NK-92 (cell line): ENCODE data around the gene GMEB2.

Source experiments
- DNase-seq: peaks from one replicate; lab custom pipeline; 2025; ENCODE audit not compliant: unreplicated experiment; lab: John Stamatoyannopoulos, UW

Gene GMEB2

DNA sequence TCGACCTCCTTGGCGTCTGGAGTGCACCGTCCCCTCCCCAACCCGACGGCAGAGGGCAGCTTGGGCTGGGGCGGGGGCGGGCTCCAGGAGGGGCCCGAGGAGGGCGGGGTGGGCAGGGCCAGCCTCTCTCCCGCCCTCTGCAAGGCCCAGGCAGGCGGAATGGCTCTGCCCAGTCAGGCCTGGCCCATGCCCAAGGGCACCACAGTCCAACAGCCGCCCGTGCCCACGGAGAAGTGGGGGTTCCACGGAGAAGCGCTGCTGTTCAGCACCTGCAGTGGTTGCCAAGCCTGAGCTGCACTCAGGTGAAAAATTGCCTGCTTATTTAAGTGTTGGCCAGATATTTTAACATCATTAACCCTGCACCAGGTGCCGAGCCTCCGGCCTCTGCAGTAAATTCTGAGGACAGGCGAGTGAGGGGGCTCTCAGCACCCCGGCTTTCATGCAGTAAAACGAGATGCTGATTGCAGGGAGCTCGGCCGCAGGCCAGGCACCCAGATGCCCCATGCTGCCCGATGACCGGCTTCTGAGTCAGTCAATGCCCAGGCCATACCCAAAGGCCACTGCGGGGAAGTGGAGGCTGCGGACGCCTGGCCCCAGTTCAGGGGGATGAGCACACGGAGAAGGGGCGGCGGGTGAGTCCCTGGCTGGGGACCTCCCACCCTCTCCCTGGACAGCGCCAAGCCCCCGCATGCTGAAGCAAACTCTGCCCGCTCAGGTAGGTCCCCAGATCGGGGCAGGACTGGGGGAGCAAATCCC lies 79.0 kb downstream of the GMEB2 start, which contains the start of gene SRMS:
TSS of gene SRMS (minus strand) at position 25 of the 756 bp plus-strand sequence. CDS start 286 bp downstream, outside the sequence.
- no peak for DNase-seq

DNA sequence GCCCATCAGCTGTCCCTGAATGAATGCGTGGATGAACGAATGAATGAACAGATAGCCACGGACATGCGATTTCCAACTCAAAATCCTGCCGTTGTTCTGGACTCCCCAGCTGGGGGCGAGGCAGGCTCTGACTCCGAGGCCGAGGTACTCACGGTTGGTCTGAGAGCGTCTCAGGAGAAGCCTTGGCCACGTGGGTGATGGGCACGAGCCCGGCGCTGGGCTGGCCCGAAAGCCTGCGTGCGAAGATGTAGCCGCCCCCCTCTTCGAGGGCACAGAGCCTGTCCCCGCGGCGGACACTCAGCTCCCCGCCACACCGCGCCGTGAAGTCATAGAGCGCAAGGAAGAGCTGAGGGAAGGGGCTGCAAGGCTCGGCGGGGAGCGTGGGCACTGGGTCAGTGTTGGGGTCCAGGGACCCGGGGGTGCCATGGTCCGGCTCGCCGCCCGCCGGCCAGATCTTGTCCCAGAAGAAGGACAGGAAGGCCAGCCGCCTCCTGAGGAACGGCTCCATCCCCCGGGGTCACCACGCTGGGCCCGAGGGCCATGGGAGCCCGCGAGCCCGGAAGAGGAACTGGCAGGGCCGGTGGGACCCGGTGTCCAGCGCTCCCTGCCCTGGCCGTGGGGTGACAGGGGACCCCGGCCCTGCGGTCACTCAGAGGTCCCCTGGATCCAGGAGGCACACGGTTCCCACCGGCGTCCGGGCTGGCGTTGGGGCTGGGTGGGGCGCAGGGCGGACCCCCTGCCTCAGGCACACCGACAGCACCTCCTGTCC lies 79.8 kb downstream of the GMEB2 start:
- DNase-seq, result no peak

DNA sequence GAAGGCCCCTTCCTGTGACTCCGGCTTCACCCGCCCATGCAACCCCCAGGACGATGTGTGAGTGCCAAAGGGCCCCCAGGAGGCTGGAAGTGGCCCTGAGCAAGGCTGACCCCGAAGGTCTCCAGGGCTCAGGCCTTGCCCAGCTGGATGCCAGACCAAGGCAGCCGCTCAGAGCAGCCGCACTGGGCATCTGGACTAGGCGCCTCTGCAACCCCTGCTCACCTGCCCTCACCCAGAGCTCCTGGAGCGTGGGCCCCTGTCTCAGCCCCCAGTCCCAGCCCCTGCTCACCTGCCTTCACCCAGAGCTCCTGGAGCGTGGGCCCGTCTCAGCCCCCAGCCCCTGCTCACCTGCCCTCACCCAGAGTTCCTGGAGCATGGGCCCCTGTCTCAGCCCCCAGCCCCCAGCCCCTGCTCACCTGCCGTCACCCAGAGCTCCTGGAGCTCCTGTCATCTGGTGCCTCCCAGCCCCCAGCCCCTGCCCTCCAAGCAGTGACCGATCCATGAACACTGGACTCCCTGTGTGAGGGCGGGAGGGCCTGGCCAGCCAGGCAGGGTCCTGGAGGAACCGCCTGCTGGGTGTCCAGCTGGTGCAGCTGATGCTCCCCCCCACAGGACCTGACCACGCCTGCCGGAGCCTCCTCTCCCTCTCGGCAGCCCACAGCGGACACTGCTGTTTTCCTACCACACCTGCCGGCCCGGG lies 80.5 kb downstream of the GMEB2 start:
- DNase-seq, result no peak

DNA sequence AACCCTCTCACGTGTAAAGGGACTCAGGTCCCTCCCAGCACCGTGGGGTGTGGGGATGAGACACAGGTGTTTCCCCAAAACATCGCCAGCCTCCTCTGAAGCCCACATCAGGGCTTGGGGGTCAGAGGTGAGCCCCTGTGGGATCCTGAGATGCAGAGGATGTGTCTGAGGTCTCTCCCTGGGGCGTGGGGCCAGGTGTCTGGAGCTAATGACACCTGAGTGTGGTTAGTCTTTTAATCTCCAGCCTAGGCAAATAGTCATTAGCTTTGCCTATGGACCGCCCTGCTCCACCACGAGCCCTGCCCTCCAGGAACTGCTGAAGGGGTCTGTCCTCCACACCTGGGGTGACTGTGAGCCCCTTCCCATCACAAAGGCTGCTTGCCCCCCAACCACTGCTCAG lies 81.1 kb downstream of the GMEB2 start:
- no peak for DNase-seq

DNA sequence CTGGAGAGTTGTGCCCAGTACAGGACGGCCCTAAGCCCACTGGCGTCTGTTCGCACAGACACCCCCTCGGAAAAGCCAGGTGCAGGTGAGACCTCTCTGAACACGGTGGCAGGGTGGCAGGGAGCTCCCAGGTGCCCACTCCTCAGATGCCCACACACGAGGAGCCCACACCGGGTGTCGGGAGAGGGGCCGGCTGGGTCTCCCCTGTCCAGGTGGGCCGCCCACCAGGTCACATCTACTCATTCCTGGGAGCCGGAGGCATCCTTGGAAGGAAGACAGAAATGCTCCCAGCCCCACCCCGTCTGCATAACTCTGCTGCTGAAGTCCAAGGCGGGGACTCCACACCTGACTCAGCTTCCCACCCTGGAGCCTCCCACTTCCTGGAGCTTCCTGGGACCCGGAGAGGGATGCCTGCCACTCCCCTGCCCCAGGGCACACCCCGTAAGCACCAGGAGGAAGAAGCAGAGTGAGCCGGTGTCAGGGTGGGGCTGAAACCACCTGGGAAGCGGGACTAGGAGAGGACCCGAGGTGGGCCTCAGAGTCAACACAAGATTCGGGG lies 81.9 kb downstream of the GMEB2 start:
- DNase-seq, result no peak

DNA sequence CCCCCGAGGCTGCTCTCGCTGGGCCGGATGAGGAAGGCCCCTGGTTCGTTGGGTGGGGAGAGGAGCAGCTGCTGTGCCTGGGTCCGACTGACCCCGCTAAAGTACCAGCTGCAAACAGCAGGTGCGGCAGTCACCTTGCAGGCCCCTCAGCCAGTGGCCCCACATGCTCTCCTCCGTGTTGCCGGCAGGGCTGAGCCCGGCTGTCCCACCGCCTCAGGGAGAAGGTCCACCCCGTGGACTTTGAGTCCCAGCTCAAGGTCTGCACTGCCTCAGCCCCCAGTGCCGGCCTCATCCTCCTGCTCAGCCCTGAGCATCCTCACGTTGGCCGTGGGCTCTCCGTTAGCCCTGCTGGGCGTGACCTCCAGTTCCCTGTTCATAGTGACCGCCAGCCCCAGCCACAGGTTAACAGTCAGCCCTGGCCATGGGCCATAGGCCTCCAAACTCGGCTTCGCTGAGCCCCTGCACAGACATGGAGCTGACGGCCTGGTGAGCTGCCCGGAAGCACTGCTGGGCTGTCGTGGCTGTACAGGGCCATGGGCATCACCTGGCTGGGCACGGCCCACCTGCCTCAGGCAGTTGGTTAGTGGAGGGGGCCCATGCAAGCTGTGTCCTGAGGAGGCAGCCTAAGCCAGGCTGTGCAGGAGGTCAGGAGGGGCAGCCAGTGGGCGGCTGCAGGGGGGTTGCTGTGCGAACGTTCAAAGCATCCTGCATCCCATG lies 82.5 kb downstream of the GMEB2 start:
- DNase-seq, result no peak

DNA sequence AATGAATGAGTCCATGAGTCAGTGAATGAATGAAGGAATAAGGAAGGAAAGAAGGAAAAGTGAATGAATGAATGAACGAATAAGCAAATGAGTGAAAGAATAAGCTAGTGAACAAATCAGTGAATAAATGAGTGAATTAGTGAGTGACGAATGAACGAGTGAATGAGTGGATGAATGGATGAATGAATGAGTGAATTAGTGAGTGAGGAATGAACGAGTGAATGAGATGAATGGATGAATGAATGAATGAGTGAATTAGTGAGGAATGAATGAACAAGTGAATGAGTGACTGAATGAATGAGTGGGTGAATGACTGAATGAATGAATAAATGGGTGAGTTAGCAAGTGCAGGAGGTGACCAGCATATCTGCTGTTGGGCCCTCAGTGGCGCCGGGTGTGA lies 83.2 kb downstream of the GMEB2 start:
- no peak for DNase-seq

DNA sequence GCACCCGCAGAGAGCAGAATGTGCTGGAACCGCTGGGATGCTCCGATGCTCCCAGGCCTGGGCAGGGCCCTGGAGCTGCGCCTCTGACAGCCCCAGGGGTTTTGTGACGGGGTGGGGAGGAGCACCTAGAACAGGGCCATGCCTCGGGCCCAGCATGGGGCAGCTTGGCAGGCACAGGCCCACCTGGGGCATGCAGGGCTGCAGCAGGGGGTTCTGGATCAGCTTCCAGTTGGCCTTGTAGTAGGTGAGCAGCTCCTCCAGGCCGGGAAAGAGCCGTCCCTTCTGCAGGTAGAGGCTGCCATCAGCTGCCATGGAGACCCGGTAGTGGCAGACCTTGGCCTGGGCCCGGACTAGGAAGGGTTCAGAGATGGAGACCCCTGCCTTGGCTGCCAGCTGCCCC lies 83.8 kb downstream of the GMEB2 start:
- DNase-seq, result no peak

DNA sequence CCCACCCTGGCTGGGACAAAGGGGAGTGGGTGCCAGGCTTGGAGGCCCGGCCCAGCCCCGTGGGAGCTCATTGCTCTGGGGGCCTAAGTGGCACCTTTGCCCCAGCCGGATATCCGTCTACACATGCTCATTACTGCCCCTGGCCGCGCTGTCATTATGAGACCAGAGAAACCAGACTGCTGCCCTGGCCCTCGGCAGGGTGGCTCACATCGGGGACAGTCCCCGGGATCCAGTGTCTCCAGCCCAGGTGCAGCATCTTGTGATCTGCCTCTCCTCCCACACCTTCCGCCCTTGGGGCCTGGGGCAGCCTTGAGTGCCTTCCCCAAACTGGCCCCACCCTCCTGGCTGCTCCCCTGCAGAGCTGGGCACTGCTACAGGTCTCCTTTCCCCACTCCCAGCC lies 84.2 kb downstream of the GMEB2 start:
- no peak for DNase-seq

DNA sequence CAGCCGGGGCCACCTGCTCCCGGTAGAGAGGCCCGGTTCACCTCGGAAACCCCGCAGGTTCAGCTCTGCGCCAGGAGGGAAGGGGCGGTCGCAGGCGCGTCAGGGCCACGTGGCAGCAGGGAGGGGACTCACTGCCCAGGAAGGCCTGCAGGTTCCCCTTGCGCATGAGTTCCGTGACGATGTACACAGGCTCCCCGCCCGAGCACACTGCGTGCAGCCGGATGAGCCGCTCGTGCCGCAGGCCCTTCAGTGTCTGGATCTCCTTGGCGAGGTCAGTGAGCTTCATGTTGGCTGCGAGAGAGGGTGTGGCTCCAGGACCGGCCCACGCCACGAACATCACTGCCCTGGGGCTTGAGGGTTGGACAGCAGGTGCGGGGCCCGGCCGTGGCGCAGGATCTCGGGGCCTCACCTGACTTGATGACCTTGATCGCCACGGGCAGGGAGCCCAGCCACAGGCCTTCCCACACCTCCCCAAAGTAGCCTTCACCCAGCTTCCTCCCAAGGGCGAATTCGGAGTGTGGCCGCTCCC lies 84.8 kb downstream of the GMEB2 start:
- DNase-seq, result no peak

DNA sequence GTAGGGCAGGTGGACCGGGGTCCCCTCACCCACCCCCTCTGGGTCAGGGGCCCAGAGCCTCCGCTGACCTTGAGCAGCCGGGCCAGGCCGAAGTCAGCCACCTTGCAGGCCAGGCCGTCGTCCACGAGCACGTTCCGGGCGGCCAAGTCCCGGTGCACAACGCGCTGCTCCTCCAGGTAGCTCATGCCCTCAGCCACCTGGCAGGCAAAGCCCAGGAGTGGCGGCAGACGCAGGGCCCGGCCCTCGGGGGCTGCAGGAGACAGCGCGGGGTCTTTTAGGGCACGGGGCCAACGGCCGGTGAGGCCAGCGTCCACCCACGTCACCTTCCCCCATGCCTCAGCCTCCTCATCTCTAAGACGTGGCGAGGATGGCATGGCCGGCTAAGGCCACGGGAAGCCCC lies 85.5 kb downstream of the GMEB2 start:
- no peak for DNase-seq

DNA sequence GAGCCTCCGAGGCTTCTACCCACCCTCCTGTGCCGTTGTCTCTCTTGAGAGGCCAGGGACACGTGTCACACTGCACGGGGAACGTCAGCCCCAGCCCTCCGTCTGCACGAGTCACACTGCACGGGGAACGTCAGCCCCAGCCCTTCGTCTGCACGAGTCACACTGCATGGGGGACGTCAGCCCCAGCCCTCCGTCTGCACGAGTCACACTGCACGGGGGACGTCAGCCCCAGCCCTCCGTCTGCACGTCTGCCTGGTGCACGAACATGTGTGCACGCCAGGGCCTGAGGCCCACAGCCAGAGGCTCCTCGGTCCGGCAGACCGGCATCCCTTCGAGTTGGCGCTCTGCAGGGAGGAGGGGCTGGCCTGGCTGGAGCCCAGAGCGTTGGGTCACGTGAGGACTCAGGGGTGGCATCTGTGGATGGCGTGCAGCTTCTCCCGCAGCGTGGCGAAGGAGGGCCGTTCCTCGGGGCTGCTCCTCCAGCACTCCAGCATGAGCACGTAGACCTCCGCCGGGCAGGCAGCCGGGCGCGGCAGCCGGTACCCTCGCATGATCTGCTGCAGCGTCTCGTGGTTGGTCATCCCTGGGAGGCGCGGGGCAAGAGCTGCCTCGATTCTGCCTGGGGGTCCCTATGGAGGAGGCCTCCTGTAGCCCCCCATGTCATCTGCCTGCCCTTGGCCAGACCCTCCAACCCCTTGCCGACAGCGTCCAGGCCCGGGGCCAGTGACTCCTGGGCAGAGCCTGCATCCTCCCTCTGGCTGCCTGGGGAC lies 86.3 kb downstream of the GMEB2 start:
- DNase-seq, result no peak

DNA sequence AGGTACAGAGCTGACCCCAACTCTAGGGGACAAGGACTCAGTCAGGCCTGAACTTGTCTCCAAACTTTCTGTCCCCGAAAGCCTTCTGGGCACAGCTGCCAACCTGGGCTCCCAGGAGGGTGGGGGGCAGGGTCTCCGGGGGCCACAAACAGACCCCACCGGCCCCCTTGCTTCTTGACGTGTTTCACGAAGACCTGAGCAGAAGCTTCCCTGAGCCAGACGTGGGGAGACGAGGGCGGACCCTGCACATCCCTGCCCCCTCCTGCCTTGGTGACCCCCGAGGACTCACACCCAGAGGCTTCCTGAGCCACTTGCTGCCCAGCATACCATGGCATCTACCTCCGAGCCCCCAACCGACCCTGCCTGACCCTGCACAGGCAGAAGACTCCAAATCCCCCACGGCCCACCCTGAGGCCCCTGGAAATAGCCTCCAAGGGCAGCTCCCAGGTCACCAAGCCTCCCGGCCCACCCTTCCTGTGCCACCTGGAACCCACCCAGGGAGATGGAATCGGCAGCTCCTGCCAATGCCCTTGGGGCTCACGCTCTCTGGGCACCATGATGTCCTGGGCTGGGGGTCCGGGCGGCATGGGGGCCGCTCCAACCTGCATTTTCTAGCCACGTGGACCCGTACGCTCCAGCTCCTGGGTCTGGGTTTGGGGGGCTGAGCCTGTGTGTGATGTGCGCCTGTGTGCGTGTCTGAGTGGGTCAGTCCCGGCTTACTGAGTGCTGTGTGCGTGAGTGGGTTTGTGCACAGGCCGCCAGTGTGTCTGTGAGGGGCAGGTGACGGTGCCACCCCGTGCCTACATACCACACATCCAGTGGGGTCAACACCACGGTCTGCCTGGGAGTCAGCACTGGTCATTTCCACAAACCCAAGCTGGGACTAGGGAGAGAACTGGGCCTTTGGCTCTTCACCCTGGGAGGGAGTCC lies 87.2 kb downstream of the GMEB2 start:
- DNase-seq, result no peak

DNA sequence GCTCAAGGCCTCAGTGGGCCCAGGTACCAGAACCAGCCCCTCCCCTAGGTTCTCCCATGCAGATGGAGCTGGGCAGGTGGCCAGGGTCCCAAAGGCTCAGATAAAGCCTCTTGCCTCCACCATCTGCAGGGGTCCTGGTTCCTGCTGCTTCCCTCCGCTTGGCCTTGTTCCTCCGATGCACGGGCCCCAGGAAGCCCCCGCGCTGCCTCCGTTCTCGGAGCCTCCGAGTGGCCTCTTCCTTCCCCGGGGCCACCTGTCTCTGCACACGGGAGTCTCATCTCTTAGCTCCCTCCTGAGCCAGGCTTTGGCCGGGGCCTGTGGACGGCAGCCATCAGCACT lies 87.8 kb downstream of the GMEB2 start:
- no peak for DNase-seq

DNA sequence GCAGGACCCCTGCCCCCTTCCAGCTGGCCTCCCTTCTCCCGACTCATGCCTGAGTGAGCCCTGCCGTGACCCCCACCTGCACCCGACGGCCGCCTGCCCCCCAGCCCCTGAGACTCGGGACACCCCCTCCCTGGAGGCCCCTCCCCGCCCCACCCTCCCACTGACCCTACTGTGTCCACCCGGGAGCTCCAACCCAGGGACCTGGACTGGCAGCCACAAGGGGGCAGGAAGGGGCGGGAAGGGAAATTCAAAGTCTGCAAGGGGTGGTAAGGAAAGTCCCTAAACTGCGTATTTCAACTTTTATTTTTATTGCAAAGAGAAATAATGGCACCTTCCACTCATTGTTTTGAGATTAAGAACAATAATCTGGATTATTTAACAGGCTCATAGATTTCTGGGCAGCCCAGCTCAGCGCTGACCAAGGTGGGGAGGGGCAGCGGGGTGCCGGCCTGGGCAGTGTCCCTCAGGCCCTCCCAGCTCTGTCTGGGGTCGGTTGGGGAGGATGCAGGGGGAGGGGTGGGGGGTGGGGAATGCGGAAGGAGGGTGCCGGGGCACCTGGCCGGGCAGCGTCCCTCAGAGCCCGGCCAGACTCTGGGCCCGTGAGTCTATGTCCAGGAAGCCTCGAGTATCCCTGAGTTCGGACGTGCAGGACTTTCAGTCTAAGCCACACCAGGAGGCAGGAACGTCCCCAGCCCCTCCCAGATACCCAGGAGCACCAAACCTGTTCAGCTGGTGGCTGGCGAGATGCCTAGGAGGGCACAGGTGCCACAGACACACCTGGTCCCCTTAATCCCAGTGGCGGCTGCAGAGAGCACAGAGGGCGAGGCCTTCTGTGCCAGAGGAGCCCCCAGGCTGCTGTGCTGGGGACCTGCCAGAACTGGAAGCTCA lies 88.5 kb downstream of the GMEB2 start:
- DNase-seq, result no peak
